Neural progenitor cell (in vitro differentiated cells): ENCODE measurements around the gene ZBTB43. TPM values are rescaled to one million over a fixed set of nuclear protein-coding genes. Genes with fewer than 3 reads are reported as not detected.
A peak's percentile ranks its signal among the peaks of the same experiment; 100 is the strongest.

Experiments used
- DNase-seq: peaks from one replicate; pipeline ENCODE4 v3.0.0-alpha.2; 2016; ENCODE audit warnings: low spot score
- H2AFZ ChIP-seq: fragments of 200-600 bp; sonication (generic); replicated peaks from 2 replicates; pipeline ENCODE4 v1.6.1; 2016; ENCODE audit warnings: antibody characterized with exemption
- H3F3A ChIP-seq: fragments of 200-600 bp; sonication (generic); 2 replicates; pipeline ENCODE4 v1.6.1; 2016; ENCODE audit warnings: antibody characterized with exemption, low read depth
- H3K27ac ChIP-seq: fragments of 200-600 bp; sonication (generic); 2 replicates; pipeline ENCODE4 v1.5.1; 2016; ENCODE audit warnings: mild to moderate bottlenecking
- H3K27me3 ChIP-seq: fragments of 200-600 bp; sonication (generic); 2 replicates; pipeline ENCODE4 v1.6.1; 2016; ENCODE audit warnings: mild to moderate bottlenecking, moderate library complexity
- H3K36me3 ChIP-seq: fragments of 200-600 bp; sonication (generic); 2 replicates; pipeline ENCODE4 v1.5.1; 2016
- H3K4me1 ChIP-seq: fragments of 200-600 bp; sonication (generic); 2 replicates; pipeline ENCODE4 v1.6.1; 2016; ENCODE audit warnings: mixed run types
- H3K4me2 ChIP-seq: fragments of 200-600 bp; sonication (generic); 2 replicates; pipeline ENCODE4 v1.6.1; 2016
- H3K4me3 ChIP-seq: fragments of 200-600 bp; sonication (generic); 2 replicates; pipeline ENCODE4 v1.5.1; 2016
- H3K79me2 ChIP-seq: fragments of 200-600 bp; sonication (generic); 2 replicates; pipeline ENCODE4 v1.6.1; 2016; ENCODE audit warnings: low read depth
- H3K9ac ChIP-seq: fragments of 200-600 bp; sonication (generic); 2 replicates; pipeline ENCODE4 v1.6.1; 2016
- H3K9me3 ChIP-seq: fragments of 200-600 bp; sonication (generic); 2 replicates; pipeline ENCODE4 v1.5.1; 2016; ENCODE audit warnings: low read depth
- H4K20me1 ChIP-seq: fragments of 200-600 bp; sonication (generic); 2 replicates; pipeline ENCODE4 v1.6.1; 2016; ENCODE audit warnings: low read depth
- H3K27ac Mint-ChIP-seq: 3 replicates; pipeline ENCODE4 v1.8.0; 2021; ENCODE audit warnings: mixed read lengths
- H3K27me3 Mint-ChIP-seq: 2 replicates; pipeline ENCODE4 v1.8.0; 2022; ENCODE audit warnings: low read depth, mild to moderate bottlenecking, inconsistent platforms, moderate library complexity, mixed read lengths; ENCODE audit not compliant: insufficient read depth
- H3K36me3 Mint-ChIP-seq: 3 replicates; pipeline ENCODE4 v1.8.0; 2021; ENCODE audit warnings: mixed read lengths
- H3K4me1 Mint-ChIP-seq: 3 replicates; pipeline ENCODE4 v1.8.0; 2021; ENCODE audit warnings: mixed read lengths
- H3K4me3 Mint-ChIP-seq: 3 replicates; pipeline ENCODE4 v1.8.0; 2021; ENCODE audit warnings: mild to moderate bottlenecking, moderate library complexity, mixed read lengths
- H3K9me3 Mint-ChIP-seq: 3 replicates; pipeline ENCODE4 v1.8.0; 2020; ENCODE audit warnings: mixed read lengths
- EZH2 ChIP-seq: fragments of 200-600 bp; sonication (generic); IDR thresholded peaks from 2 replicates; pipeline ENCODE4 v1.6.1; 2017; ENCODE audit warnings: antibody characterized with exemption, mild to moderate bottlenecking, moderate library complexity
- EZH2phosphoT487 ChIP-seq: fragments of 200-600 bp; sonication (generic); IDR thresholded peaks from 2 replicates; pipeline ENCODE4 v1.6.1; 2017; ENCODE audit warnings: antibody characterized with exemption
- total RNA-seq: library from RNA; depleted of rRNA; stranded (reverse); fragments of >200 nt; gene quantifications from 2 replicates; pipeline ENCODE4 v1.2.3, GENCODE V29; 2015; ENCODE audit warnings: low replicate concordance
- TF ChIP-seq, protein P1 (sequence below): fragments of 200-600 bp; sonication (generic); IDR thresholded peaks from 2 replicates; pipeline ENCODE4 v1.5.1; 2017; ENCODE audit warnings: antibody characterized with exemption, mild to moderate bottlenecking

The ZBTB43 gene
- total RNA-seq, 1 donor from 2014 or later = 10.0 TPM

DNA sequence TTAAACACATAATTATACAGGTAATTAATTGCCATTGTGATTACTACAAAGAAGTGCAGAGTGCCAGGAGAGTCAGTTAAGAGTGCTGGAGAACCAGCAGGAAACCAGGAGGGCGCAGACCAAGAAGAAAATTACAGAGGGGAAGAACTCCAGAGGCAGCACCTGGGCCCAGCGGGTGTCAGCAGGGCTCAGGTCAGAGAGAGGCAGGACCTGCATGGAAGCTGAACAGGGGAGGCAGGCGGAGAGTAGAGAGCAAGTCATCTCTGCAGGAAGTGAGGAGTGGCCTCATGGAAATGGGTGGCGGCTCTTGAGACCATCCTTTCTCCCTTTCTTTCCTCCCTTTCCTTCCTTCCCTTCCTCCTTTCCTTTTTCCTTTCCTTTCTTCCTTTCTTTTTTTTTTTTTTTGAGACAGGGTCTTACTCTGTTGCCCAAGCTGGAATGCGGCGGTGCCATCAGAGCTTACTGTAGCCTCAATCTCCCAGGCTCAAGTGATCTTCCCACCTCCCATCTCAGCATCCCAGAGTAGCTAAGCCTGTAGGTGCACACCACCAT lies 51.6 kb downstream of the ZBTB43 start:
- Histone ChIP-seq H3K79me2 (peaks cover 6% of the 10 kb centered on the region), H3K27me3 (peaks cover 15% of the 10 kb centered on the region), H4K20me1 (peaks cover 5% of the 10 kb centered on the region), H3K4me1 (peaks cover 18% of the 10 kb centered on the region), H3F3A (peaks cover 15% of the 10 kb centered on the region), H3K9me3 (no peaks in the 10 kb centered on the region), H3K36me3 (no peaks in the 10 kb centered on the region), H2AFZ (no peak overlapping the region), H3K4me2 (no peak overlapping the region), H3K9ac (no peak overlapping the region), H3K27ac (no peak overlapping the region), H3K4me3 (no peak overlapping the region)
- Mint-ChIP-seq H3K9me3 (no peaks in the 10 kb centered on the region), H3K27ac (no peak overlapping the region), H3K4me3 (no peak overlapping the region), H3K4me1 (peaks cover 15% of the 10 kb centered on the region), H3K36me3 (no peaks in the 10 kb centered on the region), H3K27me3 (peaks cover 14% of the 10 kb centered on the region)
- TF ChIP-seq EZH2phosphoT487 (no peak), EZH2 (no peak)
- DNase-seq = no peak

DNA sequence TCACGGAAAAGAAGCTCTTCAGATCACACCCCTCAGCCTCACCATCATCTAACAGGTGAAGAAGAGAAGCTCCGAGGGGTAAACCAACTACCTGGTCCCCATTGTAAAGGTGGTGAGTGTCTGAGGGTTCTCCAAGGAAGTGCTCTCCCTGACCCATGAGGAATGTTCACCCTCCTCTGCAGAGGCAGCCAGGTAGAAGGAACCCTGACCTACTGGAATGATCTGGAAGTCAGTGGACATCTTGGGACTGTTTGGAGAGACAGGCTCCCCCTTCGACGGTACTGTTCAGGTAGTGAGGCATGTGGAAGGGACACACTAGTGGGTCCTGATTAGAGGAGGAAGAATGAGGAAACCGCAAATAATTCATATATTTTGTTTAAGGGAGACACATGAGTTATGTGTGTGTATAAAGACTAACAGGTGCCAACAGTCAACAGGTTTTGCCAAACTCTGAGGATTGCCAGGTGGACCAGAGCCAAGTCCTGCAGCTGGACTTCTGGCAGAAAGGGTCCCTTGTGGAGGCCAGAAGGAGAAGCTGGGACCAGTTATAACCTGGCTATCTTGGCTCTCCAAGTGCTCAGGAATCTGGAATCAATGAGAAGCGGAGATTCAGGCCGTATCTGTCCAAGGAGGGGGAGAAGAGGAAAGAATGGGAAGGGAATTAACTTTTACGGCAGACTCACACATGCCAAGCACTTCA lies 52.6 kb downstream of the ZBTB43 start:
- Histone ChIP-seq H3F3A (peaks cover 25% of the 10 kb centered on the region), H3K27ac (no peak overlapping the region), H3K4me2 (no peak overlapping the region), H3K4me3 (no peak overlapping the region), H3K9me3 (no peaks in the 10 kb centered on the region), H2AFZ (no peak overlapping the region), H4K20me1 (peaks cover 15% of the 10 kb centered on the region), H3K9ac (no peak overlapping the region), H3K27me3 (peaks cover 15% of the 10 kb centered on the region), H3K79me2 (peaks cover 16% of the 10 kb centered on the region), H3K36me3 (no peaks in the 10 kb centered on the region), H3K4me1 (peaks cover 16% of the 10 kb centered on the region)
- no peak for DNase-seq
- no peaks in the 10 kb centered on the region for H3K36me3 Mint-ChIP-seq
- H3K9me3 Mint-ChIP-seq = no peaks in the 10 kb centered on the region
- H3K27me3 Mint-ChIP-seq = peaks cover 14% of the 10 kb centered on the region
- H3K4me3 Mint-ChIP-seq = no peak overlapping the region
- H3K4me1 Mint-ChIP-seq = peaks cover 19% of the 10 kb centered on the region
- TF ChIP-seq EZH2 (no peak), EZH2phosphoT487 (no peak)
- TF ChIP-seq, protein P1, sequence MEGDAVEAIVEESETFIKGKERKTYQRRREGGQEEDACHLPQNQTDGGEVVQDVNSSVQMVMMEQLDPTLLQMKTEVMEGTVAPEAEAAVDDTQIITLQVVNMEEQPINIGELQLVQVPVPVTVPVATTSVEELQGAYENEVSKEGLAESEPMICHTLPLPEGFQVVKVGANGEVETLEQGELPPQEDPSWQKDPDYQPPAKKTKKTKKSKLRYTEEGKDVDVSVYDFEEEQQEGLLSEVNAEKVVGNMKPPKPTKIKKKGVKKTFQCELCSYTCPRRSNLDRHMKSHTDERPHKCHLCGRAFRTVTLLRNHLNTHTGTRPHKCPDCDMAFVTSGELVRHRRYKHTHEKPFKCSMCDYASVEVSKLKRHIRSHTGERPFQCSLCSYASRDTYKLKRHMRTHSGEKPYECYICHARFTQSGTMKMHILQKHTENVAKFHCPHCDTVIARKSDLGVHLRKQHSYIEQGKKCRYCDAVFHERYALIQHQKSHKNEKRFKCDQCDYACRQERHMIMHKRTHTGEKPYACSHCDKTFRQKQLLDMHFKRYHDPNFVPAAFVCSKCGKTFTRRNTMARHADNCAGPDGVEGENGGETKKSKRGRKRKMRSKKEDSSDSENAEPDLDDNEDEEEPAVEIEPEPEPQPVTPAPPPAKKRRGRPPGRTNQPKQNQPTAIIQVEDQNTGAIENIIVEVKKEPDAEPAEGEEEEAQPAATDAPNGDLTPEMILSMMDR = no peak
- H3K27ac Mint-ChIP-seq = no peak overlapping the region

DNA sequence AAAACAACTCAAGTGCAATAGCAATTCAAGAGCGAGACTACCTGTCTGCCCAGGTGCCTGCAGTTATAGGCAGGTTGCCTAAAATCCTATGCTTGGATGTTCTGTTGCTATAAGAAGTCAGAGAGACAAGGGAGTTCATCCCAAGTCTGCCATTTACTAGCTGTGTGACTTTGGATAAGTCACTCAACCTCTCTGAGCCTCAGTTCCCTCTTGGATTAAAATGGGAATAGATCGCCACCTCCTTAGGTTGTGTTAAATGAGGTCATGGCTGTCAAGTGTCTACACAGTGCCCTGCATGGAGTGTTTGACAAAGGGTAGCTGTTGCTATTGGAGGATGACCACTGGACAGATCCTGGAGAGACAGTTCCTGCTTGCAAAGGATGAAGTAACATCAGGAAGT lies 54.3 kb downstream of the ZBTB43 start:
- Histone ChIP-seq H3K79me2 (peaks cover 33% of the 10 kb centered on the region), H3K27me3 (peaks cover 15% of the 10 kb centered on the region), H3K27ac (no peak overlapping the region), H3K36me3 (no peaks in the 10 kb centered on the region), H3K4me1 (peaks cover 19% of the 10 kb centered on the region), H3F3A (peaks cover 31% of the 10 kb centered on the region), H3K4me2 (no peak overlapping the region), H4K20me1 (peaks cover 32% of the 10 kb centered on the region), H3K4me3 (no peak overlapping the region), H3K9ac (no peak overlapping the region), H2AFZ (no peak overlapping the region), H3K9me3 (no peaks in the 10 kb centered on the region)
- H3K36me3 Mint-ChIP-seq = no peaks in the 10 kb centered on the region
- no peak for TF ChIP-seq EZH2phosphoT487
- TF ChIP-seq, protein P1 = no peak
- no peak for TF ChIP-seq EZH2
- no peaks in the 10 kb centered on the region for H3K9me3 Mint-ChIP-seq
- peak overlapping the region; percentile 24 for H3K27ac Mint-ChIP-seq
- H3K27me3 Mint-ChIP-seq = peaks cover 8% of the 10 kb centered on the region
- H3K4me1 Mint-ChIP-seq = peaks cover 28% of the 10 kb centered on the region
- no peak for DNase-seq
- peak overlapping the region; percentile 89 for H3K4me3 Mint-ChIP-seq
